Measurements from ENCODE around the gene ING2.

GRCh38 chr4:183546376-183546775 is 41.5 kb downstream of the ING2 start:
- no peak for TF ChIP-seq EZH2 (IDR thresholded peaks at IDR 0.05)
- no peak for TF ChIP-seq POLR2AphosphoS5 (IDR thresholded peaks at IDR 0.05; ENCODE audit: borderline replicate concordance, low read depth, low read length)

Measured in SK-N-MC (cell line).